Fibroblast of lung (primary cell): ENCODE results near the gene PDHX. TPM values are rescaled to one million over a fixed set of nuclear protein-coding genes. Genes with fewer than 3 reads are reported as not detected.

Source experiments
- DNase-seq, 2 donors: peaks; one replicate each; pipeline versions ENCODE4 v3.0.0 to v3.0.0-alpha.2; 2010; ENCODE audit warnings: low read depth in 2 of 2
- H2AFZ ChIP-seq: 2 replicates; pipeline ENCODE4 v1.5.1; 2012; ENCODE audit warnings: low read length, control low read depth, inconsistent platforms
- H3K27ac ChIP-seq: 2 replicates; pipeline ENCODE4 v1.5.1; 2011; ENCODE audit warnings: low read length, control low read depth; ENCODE audit not compliant: insufficient read depth
- H3K27me3 ChIP-seq: 2 replicates; pipeline ENCODE4 v1.5.1; 2011; ENCODE audit warnings: mild to moderate bottlenecking, low read length; ENCODE audit not compliant: control insufficient read depth, insufficient read depth
- H3K36me3 ChIP-seq: 2 replicates; pipeline ENCODE4 v1.5.1; 2011; ENCODE audit warnings: low read length; ENCODE audit not compliant: control insufficient read depth, insufficient read depth
- H3K4me1 ChIP-seq: 2 replicates; pipeline ENCODE4 v1.5.1; 2011; ENCODE audit warnings: low read length; ENCODE audit not compliant: control insufficient read depth, insufficient read depth; ENCODE audit errors: extremely low read depth
- H3K4me2 ChIP-seq: 2 replicates; pipeline ENCODE4 v1.5.1; 2011; ENCODE audit warnings: low read length, control low read depth; ENCODE audit not compliant: insufficient read depth; ENCODE audit errors: extremely low read depth
- H3K4me3 ChIP-seq, 4 experiments: fragments of 200-600 bp in 1 of 4; sonication (generic) in 1 of 4; replicated peaks in 1 of 4; 2 replicates each; pipeline ENCODE4 v1.5.1; 2011 to 2016; ENCODE audit warnings: low read length in 4 of 4, low read depth in 3 of 4, mild to moderate bottlenecking in 3 of 4, control low read depth in 2 of 4, inconsistent platforms in 1 of 4, mixed read lengths in 1 of 4; ENCODE audit not compliant: insufficient read depth in 1 of 4; ENCODE audit errors: control extremely low read depth in 1 of 4
- H3K79me2 ChIP-seq: 2 replicates; pipeline ENCODE4 v1.5.1; 2012; ENCODE audit warnings: mild to moderate bottlenecking, low read length, inconsistent platforms; ENCODE audit not compliant: control insufficient read depth, insufficient read depth
- H3K9ac ChIP-seq: 2 replicates; pipeline ENCODE4 v1.5.1; 2011; ENCODE audit warnings: mild to moderate bottlenecking, low read length, control low read depth; ENCODE audit not compliant: insufficient read depth
- H3K9me3 ChIP-seq: 2 replicates; pipeline ENCODE4 v1.5.1; 2012; ENCODE audit warnings: low read depth, low read length; ENCODE audit not compliant: control insufficient read depth, insufficient read depth
- H4K20me1 ChIP-seq: 2 replicates; pipeline ENCODE4 v1.5.1; 2011; ENCODE audit warnings: low read length; ENCODE audit not compliant: control insufficient read depth, insufficient read depth; ENCODE audit errors: extremely low read depth
- CTCF ChIP-seq, 2 donors: IDR thresholded peaks in 1 of 2; conservative IDR thresholded peaks in 1 of 2; 1 replicate in 1 of 2; 2 replicates in 1 of 2; pipeline ENCODE4 v1.5.1; 2011 to 2012; ENCODE audit warnings: low read length in 2 of 2, control low read depth in 1 of 2, inconsistent platforms in 1 of 2, low read depth in 1 of 2, mild to moderate bottlenecking in 1 of 2
- EZH2 ChIP-seq: IDR thresholded peaks from 2 replicates; pipeline ENCODE4 v1.5.1; 2012; ENCODE audit warnings: low read length, control low read depth, mild to moderate bottlenecking; ENCODE audit errors: missing control alignments
- polyA plus RNA-seq, 2 donors: library from polyadenylated mRNA; depleted of rRNA in 1 of 2; stranded (reverse) in 1 of 2; unstranded in 1 of 2; fragments of >200 nt; gene quantifications; 2 replicates each; pipeline ENCODE4 v1.2.1, GENCODE V29; 2011 to 2012; ENCODE audit warnings: missing spikeins in 1 of 2
- total RNA-seq: library from RNA; depleted of rRNA; stranded (reverse); fragments of >200 nt; gene quantifications from 2 replicates; pipeline ENCODE4 v1.2.1, GENCODE V29; 2014

The PDHX gene
- total and polyA plus RNA-seq, 2 donors (not counting 1 experiment from before 2014, with no cell fraction given), result 29.6 to 36.5 TPM

DNA sequence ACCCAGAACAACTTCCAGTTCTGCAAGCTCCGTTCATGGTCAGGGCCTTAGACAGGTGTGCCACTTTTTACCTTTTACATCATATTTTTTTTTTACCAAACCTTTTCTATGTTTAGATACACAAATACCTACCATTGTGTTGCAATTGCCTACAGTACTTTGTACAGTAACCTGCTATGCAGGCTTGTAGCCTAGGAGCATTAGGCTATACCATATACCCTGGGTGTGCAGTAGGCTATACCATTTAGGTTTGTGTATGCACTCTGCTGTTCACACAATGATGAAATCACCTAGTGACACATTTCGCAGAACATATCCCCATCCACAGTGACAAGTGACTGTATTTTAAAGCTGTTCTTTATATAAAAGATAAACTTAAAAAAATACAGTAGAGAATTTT lies 29.8 kb upstream of the PDHX start:
- Histone ChIP-seq H3K36me3 (no peaks in the 10 kb centered on the region), H3K27me3 (no peaks in the 10 kb centered on the region), H3K4me3 (no peak overlapping the region), H3K9ac (no peak overlapping the region), H3K27ac (no peak overlapping the region), H3K9me3 (no peaks in the 10 kb centered on the region), H2AFZ (no peak overlapping the region), H4K20me1 (no peaks in the 10 kb centered on the region), H3K4me2 (no peak overlapping the region), H3K4me1 (no peaks in the 10 kb centered on the region), H3K79me2 (no peaks in the 10 kb centered on the region)
- TF ChIP-seq CTCF (conservative IDR thresholded peaks at IDR 0.05 in 1 of 2, IDR thresholded peaks at IDR 0.05 in 1 of 2; ENCODE audit: low read depth in 1 of 2, low read length in 2 of 2) (no peak), EZH2 (no peak)
- no peak for DNase-seq

DNA sequence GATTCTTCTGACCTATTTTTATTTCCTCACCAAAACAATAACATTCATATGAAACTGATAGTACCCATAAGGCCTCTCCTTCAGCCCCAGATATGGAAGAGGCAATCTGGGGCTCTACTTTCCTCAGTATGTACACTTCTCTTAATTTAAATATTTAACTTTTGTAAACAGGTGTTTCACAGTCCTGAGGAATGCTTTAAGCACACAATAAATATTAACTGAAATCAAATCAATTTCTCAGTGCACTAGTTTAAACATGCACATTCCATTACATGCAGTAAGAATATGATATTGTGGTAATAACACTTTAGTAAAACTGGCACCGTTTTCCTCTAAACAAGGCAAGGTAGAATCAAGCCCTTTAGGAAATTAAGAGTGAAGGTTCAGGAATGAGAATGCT lies 29.2 kb upstream of the PDHX start:
- Histone ChIP-seq H4K20me1 (no peaks in the 10 kb centered on the region), H3K4me3 (no peak overlapping the region), H3K9me3 (no peaks in the 10 kb centered on the region), H3K79me2 (no peaks in the 10 kb centered on the region), H3K27me3 (no peaks in the 10 kb centered on the region), H3K9ac (no peak overlapping the region), H3K27ac (no peak overlapping the region), H2AFZ (no peak overlapping the region), H3K4me1 (no peaks in the 10 kb centered on the region), H3K4me2 (no peak overlapping the region), H3K36me3 (no peaks in the 10 kb centered on the region)
- no peak for DNase-seq
- TF ChIP-seq CTCF (conservative IDR thresholded peaks at IDR 0.05 in 1 of 2, IDR thresholded peaks at IDR 0.05 in 1 of 2; ENCODE audit: low read depth in 1 of 2, low read length in 2 of 2), result no peak
- no peak for TF ChIP-seq EZH2

- no peaks in the 10 kb centered on the region for H3K27me3 ChIP-seq
- TF ChIP-seq CTCF (conservative IDR thresholded peaks at IDR 0.05 in 1 of 2, IDR thresholded peaks at IDR 0.05 in 1 of 2; ENCODE audit: low read depth in 1 of 2, low read length in 2 of 2) (peak in 1 of 2 donors; percentile 50), EZH2 (no peak)
- no peaks in the 10 kb centered on the region for H3K36me3 ChIP-seq
- H3K4me2 ChIP-seq, result no peak overlapping the region
- H4K20me1 ChIP-seq, result no peaks in the 10 kb centered on the region
- peak in 1 of 2 donors; percentile 58 for DNase-seq
- H3K9me3 ChIP-seq, result no peaks in the 10 kb centered on the region
- H3K79me2 ChIP-seq, result no peaks in the 10 kb centered on the region
- H3K27ac ChIP-seq, result no peak overlapping the region
- no peak overlapping the region for H3K4me3 ChIP-seq
- H3K9ac ChIP-seq, result no peak overlapping the region
- no peak overlapping the region for H2AFZ ChIP-seq
- no peaks in the 10 kb centered on the region for H3K4me1 ChIP-seq
Measured at GRCh38 chr11:34890089-34890488, 26.3 kb upstream of the PDHX start.
